Measurements from ENCODE around the gene CNTN4.

- TF ChIP-seq CTCF (IDR thresholded peaks at IDR 0.05) (no peak), POLR2A (IDR thresholded peaks at IDR 0.05) (no peak)
Measured at GRCh38 chr3:2853651-2854050, 755.0 kb downstream of the CNTN4 start.
